GM08714 (cell line): ENCODE measurements around the gene TMUB2.
"Not testable (repeated sequence)": the region's sequence is repeated elsewhere in the genome, so short reads cannot be mapped to it uniquely, and the experiment has no call there.

Experiments
- H3K4me3 ChIP-seq: fragments of 200-500 bp; sonication (Bioruptor generic); 2 replicates; pipeline ENCODE4 v1.5.1; 2014; ENCODE audit warnings: mild to moderate bottlenecking, low read length, inconsistent platforms
- ZNF274 ChIP-seq: IDR thresholded peaks from 2 replicates; pipeline ENCODE4 v1.6.1; 2012; ENCODE audit warnings: mild to moderate bottlenecking, low read depth, low read length

TMUB2 gene

GRCh38 chr17:44229090-44229489, 42.3 kb downstream of the TMUB2 start:
- no peak overlapping the region for H3K4me3 ChIP-seq
- TF ChIP-seq ZNF274 = no peak

- H3K4me3 ChIP-seq = no peak overlapping the region
- TF ChIP-seq ZNF274 = no peak
Observed at GRCh38 chr17:44230140-44230539, 43.4 kb downstream of the TMUB2 start.

- H3K4me3 ChIP-seq = no peak overlapping the region
- no peak for TF ChIP-seq ZNF274
Observed at GRCh38 chr17:44232061-44232460, 45.3 kb downstream of the TMUB2 start.

- TF ChIP-seq ZNF274 = no peak
- no peak overlapping the region for H3K4me3 ChIP-seq
Observed at GRCh38 chr17:44233582-44233981, 46.8 kb downstream of the TMUB2 start.

GRCh38 chr17:44235583-44235936, 48.8 kb downstream of the TMUB2 start:
- TF ChIP-seq ZNF274 = no peak
- no peak overlapping the region for H3K4me3 ChIP-seq

- H3K4me3 ChIP-seq = no peak overlapping the region
- TF ChIP-seq ZNF274 = no peak
Observed at GRCh38 chr17:44236444-44236991, 49.7 kb downstream of the TMUB2 start.

- not testable (repeated sequence) for H3K4me3 ChIP-seq
Observed at GRCh38 chr17:44237886-44238285, 51.1 kb downstream of the TMUB2 start.

GRCh38 chr17:44241106-44241624, 54.4 kb downstream of the TMUB2 start:
- no peak overlapping the region for H3K4me3 ChIP-seq

More at GRCh38 chr17:44241106-44241624, 54.4 kb downstream of the TMUB2 start:
- no peak for TF ChIP-seq ZNF274
